ENCODE measurements around the gene CCDC159. TPM values are rescaled to one million over a fixed set of nuclear protein-coding genes. Genes with fewer than 3 reads are reported as not detected.
A peak's percentile ranks its signal among the peaks of the same experiment; 100 is the strongest.
"Not testable (repeated sequence)": the region's sequence is repeated elsewhere in the genome, so short reads cannot be mapped to it uniquely, and the experiment has no call there.

CCDC159 gene
- total RNA-seq, 6 experiments from 2014 or later: 7.7 to 11.8 (median 10.4) TPM

GRCh38 chr19:11345122-11345803 lies 1.1 kb upstream of the CCDC159 start:
- Mint-ChIP-seq H3K27me3 (ENCODE audit: insufficient read depth) (no peaks in the 10 kb centered on the region), H3K4me1 (ENCODE audit: low read depth) (peaks cover 30% of the 10 kb centered on the region), H3K9me3 (peaks cover 12% of the 10 kb centered on the region), H3K27ac (peak overlapping the region; percentile 90), H3K4me3 (peak overlapping the region; percentile 95), H3K36me3 (ENCODE audit: low read depth) (0 out of 2 replicates have a peak, but pooled peaks cover 10% of the 10 kb centered on the region)
- DNase-seq: no peak
- TF ChIP-seq, protein P1, sequence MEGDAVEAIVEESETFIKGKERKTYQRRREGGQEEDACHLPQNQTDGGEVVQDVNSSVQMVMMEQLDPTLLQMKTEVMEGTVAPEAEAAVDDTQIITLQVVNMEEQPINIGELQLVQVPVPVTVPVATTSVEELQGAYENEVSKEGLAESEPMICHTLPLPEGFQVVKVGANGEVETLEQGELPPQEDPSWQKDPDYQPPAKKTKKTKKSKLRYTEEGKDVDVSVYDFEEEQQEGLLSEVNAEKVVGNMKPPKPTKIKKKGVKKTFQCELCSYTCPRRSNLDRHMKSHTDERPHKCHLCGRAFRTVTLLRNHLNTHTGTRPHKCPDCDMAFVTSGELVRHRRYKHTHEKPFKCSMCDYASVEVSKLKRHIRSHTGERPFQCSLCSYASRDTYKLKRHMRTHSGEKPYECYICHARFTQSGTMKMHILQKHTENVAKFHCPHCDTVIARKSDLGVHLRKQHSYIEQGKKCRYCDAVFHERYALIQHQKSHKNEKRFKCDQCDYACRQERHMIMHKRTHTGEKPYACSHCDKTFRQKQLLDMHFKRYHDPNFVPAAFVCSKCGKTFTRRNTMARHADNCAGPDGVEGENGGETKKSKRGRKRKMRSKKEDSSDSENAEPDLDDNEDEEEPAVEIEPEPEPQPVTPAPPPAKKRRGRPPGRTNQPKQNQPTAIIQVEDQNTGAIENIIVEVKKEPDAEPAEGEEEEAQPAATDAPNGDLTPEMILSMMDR (IDR thresholded peaks at IDR 0.05): no peak

DNA sequence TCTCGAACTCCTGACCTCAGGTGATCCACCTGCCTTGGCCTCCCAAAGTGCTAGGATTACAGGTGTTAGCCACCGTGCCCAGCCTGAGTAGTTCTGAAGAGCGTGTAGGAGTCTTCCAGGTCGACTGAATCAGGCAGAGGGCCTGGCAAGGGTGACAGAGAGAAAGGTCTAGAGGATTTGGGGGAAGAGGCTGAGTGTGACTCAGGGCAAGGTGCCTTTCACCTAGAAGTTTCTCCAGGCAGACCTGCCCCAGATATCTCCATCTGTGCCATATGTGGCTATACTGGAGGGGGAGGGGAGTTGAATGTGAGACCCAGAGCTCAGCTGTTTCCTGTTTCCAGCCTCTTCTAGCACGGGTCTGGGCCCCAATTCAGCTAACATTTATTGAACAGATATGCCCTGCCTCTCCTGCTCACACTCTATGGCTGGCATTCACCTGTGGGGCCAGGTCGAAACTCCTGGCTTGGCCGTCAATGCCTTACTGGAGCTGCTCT lies 1.3 kb downstream of the CCDC159 start:
- no peak for DNase-seq
- Mint-ChIP-seq H3K9me3 (peaks cover 12% of the 10 kb centered on the region), H3K4me1 (ENCODE audit: low read depth) (peaks cover 30% of the 10 kb centered on the region), H3K27me3 (ENCODE audit: insufficient read depth) (peaks cover 2% of the 10 kb centered on the region; the same call in 1 of the 2 replicates), H3K27ac (no peak overlapping the region), H3K4me3 (no peak overlapping the region; the same call in 1 of the 2 replicates), H3K36me3 (ENCODE audit: low read depth) (0 out of 2 replicates have a peak, but pooled peaks cover 10% of the 10 kb centered on the region)
- TF ChIP-seq, protein P1 (IDR thresholded peaks at IDR 0.05): no peak

DNA sequence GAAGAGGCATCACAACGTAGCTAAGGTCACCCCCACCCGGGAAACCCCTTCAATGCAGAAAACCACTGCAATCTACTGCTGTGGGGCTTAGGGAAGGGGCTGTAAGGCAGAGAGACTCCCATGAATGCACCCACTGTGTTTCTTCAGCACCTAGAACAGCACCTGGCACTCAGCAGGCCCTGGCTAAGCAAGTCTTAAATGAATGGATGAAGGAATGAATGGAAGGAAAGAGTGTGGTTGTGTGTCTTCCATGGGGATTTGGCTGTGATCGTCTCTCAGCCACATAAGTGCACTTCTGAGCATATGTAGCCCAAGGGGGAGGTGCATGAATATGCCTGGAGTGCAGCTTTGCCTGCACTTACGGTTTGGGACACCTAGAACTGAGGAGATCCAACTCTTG lies 2.9 kb downstream of the CCDC159 start:
- Mint-ChIP-seq H3K27me3 (ENCODE audit: insufficient read depth) (peaks cover 4% of the 10 kb centered on the region; the same call in 1 of the 2 replicates), H3K4me1 (ENCODE audit: low read depth) (peaks cover 27% of the 10 kb centered on the region), H3K27ac (no peak overlapping the region), H3K4me3 (no peak overlapping the region), H3K36me3 (ENCODE audit: low read depth) (0 out of 2 replicates have a peak, but pooled peaks cover 10% of the 10 kb centered on the region), H3K9me3 (peaks cover 12% of the 10 kb centered on the region)
- TF ChIP-seq, protein P1 (IDR thresholded peaks at IDR 0.05): no peak
- no peak for DNase-seq

DNA sequence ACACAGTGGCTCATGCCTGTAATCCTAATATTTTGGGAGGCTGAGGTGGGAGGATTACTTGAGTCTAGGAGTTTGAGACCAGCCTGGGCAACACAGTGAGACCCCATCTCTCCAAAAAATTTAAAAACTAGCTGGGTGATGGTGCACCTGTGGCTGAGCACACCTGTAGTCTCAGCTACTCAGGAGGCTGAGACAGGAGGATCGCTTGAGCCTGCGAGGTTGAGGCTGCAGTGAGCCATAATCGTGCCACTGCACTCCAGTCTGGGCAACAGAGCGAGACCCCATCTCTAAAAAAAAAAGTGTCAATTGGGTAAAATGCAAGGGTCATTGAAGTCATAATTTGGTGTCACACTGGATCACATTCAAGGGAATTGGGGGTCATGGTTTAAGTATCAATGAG lies 7.8 kb downstream of the CCDC159 start:
- H3K27ac Mint-ChIP-seq; H3K4me3 Mint-ChIP-seq; H3K27me3 Mint-ChIP-seq (ENCODE audit: insufficient read depth); H3K36me3 Mint-ChIP-seq (ENCODE audit: low read depth); DNase-seq; H3K9me3 Mint-ChIP-seq: not testable (repeated sequence)
- H3K4me1 Mint-ChIP-seq (ENCODE audit: low read depth): peaks cover 11% of the 10 kb centered on the region

DNA sequence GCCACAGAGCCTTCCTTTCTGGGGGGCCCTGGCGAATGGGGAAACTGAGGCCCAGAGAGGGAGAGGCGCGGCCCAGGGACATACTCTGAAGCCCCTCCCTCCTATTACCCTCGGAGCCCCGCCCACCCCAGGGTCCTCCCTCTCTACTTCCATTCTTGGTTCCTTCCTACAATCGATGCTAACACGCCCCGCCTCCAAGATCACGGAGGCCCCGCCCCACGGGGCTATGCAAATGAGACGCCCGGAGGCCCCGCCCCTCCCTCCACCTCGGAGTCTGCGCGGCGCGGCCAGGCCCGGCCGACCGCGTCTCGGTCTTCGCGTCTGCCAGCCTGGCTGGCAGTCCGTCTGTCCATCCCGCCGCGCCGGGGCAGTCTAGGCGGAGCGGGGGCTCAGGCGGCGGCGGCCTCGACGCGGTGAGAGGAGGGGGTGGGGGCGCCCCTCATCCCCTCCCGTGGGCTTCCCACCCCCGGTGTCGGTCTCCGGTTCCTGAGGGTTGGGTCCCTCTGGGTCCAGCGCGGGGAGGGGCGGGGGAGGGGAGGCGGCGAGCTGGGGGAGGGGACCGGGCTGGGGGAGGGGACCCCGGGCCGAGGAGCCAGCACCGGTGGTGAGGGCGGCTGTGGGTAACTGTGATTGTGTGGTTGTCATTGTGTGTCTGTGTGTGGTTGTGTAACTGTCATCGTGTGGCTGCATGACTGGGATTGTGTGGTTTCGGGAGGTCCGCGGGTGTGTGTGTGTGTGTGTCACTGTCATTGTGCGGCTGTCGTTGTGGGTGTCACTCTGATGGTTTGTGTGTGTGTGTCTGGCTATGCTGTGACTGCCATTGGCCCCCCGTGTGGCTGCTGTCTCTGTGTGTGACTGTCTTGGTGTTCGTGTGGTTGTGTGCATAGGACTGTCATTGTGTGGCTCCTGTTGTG lies 9.1 kb downstream of the CCDC159 start, which contains the start of gene PLPPR2:
PLPPR2 (plus strand) TSS at position 273 of the 914 bp plus-strand sequence. CDS start 2,242 bp downstream, outside the sequence.
- H3K4me3 Mint-ChIP-seq: peak within 1 kb of the TSS; percentile 91
- H3K9me3 Mint-ChIP-seq: no peaks in the 10 kb centered on the region
- no peaks in the 10 kb centered on the region; the same call in 1 of the 2 replicates for H3K36me3 Mint-ChIP-seq (ENCODE audit: low read depth)
- peak; percentile 79 for DNase-seq
- H3K4me1 Mint-ChIP-seq (ENCODE audit: low read depth): peaks cover 11% of the 10 kb centered on the region
- peak within 1 kb of the TSS; percentile 29; the same call in 1 of the 2 replicates for H3K27ac Mint-ChIP-seq
- TF ChIP-seq, protein P1 (IDR thresholded peaks at IDR 0.05): no peak
- peaks cover 4% of the 10 kb centered on the region for H3K27me3 Mint-ChIP-seq (ENCODE audit: insufficient read depth)

All from HFFc6 (cell line).